GM12878 (cell line): ENCODE results near the gene PRRT1. TPM values are rescaled to one million over a fixed set of nuclear protein-coding genes. Genes with fewer than 3 reads are reported as not detected.

Source experiments
- ATAC-seq: fragments of 200-7000 bp; cut with Tn5 transposase; 3 replicates; pipeline ENCODE4 v1.9.1; 2020; ENCODE audit warnings: mild to moderate bottlenecking, moderate library complexity
- Bru-seq: library from RNA; stranded (reverse); fragments of 400-500 nt; gene quantifications from one replicate; lab custom pipeline; 2021; lab: Mats Ljungman, UMichigan
- BruChase-seq, 2 experiments: library from RNA; stranded (reverse); fragments of 400-500 nt; gene quantifications; one replicate each; lab custom pipeline; 2021; lab: Mats Ljungman, UMichigan
- BruUV-seq: library from RNA; stranded (reverse); fragments of 400-500 nt; replicated peaks from 2 replicates; lab custom pipeline; 2021; lab: Mats Ljungman, UMichigan
- CTCF ChIA-PET: fragments of 300-600 bp; sonication (Branson Sonifier 250); formaldehyde crosslinking; extraction: SDS; loops from one replicate; lab custom pipeline; 2021; ENCODE audit warnings: inconsistent platforms; lab: Yijun Ruan, JAX
- POLR2A ChIA-PET: fragments of 350-600 bp; formaldehyde crosslinking; extraction: SDS; loops from one replicate; lab custom pipeline; 2021; ENCODE audit warnings: inconsistent platforms; lab: Charles Lee
- RAD21 ChIA-PET: fragments of 300-600 bp; sonication (Branson Sonifier 250); formaldehyde crosslinking; loops from one replicate; lab custom pipeline; 2023; ENCODE audit warnings: antibody characterized with exemption; ENCODE audit not compliant: unreplicated experiment; lab: Charles Lee
- SMC1A ChIA-PET: fragments of 300-600 bp; sonication (Branson Sonifier 250); formaldehyde crosslinking; loops from one replicate; lab custom pipeline; 2023; ENCODE audit not compliant: unreplicated experiment, uncharacterized antibody; lab: Charles Lee
- DNase-seq: peaks from one replicate; pipeline ENCODE4 v3.0.0-alpha.2; 2011; ENCODE audit warnings: low read depth, low spot score
- FAIRE-seq: peaks from 3 replicates; lab custom pipeline; 2011; peaks lifted over from hg19 to GRCh38; lab: Jason Lieb, UNC
- H2AFZ ChIP-seq: 2 replicates; pipeline ENCODE4 v1.6.0; 2011; ENCODE audit warnings: low read depth, low read length, control low read depth; ENCODE audit not compliant: control insufficient read depth
- H3K27ac ChIP-seq: 2 replicates; pipeline ENCODE4 v1.5.1; 2011; ENCODE audit warnings: control low read depth; ENCODE audit not compliant: control insufficient read depth, insufficient read depth
- H3K27me3 ChIP-seq, 2 experiments: replicated peaks in 1 of 2; 2 replicates each; pipeline versions ENCODE4 v1.6.0 to v1.6.1; 2011; ENCODE audit warnings: low read length in 1 of 2; ENCODE audit not compliant: control insufficient read depth in 2 of 2, insufficient read depth in 2 of 2
- H3K36me3 ChIP-seq, 2 experiments: 2 replicates each; pipeline ENCODE4 v1.5.1; 2011; ENCODE audit warnings: low read length in 1 of 2; ENCODE audit not compliant: control insufficient read depth in 2 of 2, insufficient read depth in 2 of 2
- H3K4me1 ChIP-seq: 2 replicates; pipeline ENCODE4 v1.6.1; 2011; ENCODE audit warnings: mild to moderate bottlenecking, low read length, moderate library complexity, mixed read lengths; ENCODE audit not compliant: control insufficient read depth, insufficient read depth
- H3K4me2 ChIP-seq: 2 replicates; pipeline ENCODE4 v1.6.0; 2011; ENCODE audit warnings: control low read depth; ENCODE audit not compliant: control insufficient read depth, insufficient read depth
- H3K4me3 ChIP-seq: fragments of 200-600 bp; sonication (generic); 2 replicates; pipeline ENCODE4 v1.5.1; 2016
- H3K79me2 ChIP-seq: 2 replicates; pipeline ENCODE4 v1.6.0; 2011; ENCODE audit warnings: low read length; ENCODE audit not compliant: control insufficient read depth, insufficient read depth
- H3K9ac ChIP-seq: 2 replicates; pipeline ENCODE4 v1.8.0; 2011; ENCODE audit warnings: low read length, control low read depth, mixed read lengths; ENCODE audit not compliant: control insufficient read depth, insufficient read depth
- H3K9me3 ChIP-seq: replicated peaks from 3 replicates; pipeline ENCODE4 v1.5.1; 2011; ENCODE audit warnings: mild to moderate bottlenecking, low read length; ENCODE audit not compliant: control insufficient read depth, insufficient read depth
- H4K20me1 ChIP-seq: 2 replicates; pipeline ENCODE4 v1.6.0; 2011; ENCODE audit not compliant: control insufficient read depth, insufficient read depth
- HDAC2 ChIP-seq: fragments of 200-600 bp; sonication (generic); IDR thresholded peaks from 2 replicates; pipeline ENCODE4 v1.6.1; 2017
- MEF2A ChIP-seq: IDR thresholded peaks from 2 replicates; pipeline ENCODE4 v1.6.1; 2011; ENCODE audit warnings: low read depth, mild to moderate bottlenecking, low read length, moderate library complexity; ENCODE audit not compliant: insufficient read depth
- WRNIP1 ChIP-seq: IDR thresholded peaks from 2 replicates; pipeline ENCODE4 v1.6.1; 2011; ENCODE audit warnings: low read depth, low read length, improper control_type of control experiment, borderline replicate concordance
- WGBS: methylation state at CpG from one replicate; pipeline ENCODE4 v1.1.6; 2016; ENCODE audit warnings: low lambda C conversion rate; ENCODE audit not compliant: insufficient replicate concordance, insufficient coverage; ENCODE audit errors: missing lambda C conversion rate; 5-methylcytosine and 5-hydroxymethylcytosine counted together
- in situ Hi-C: fragments of 300-500 bp; cut with MboI; formaldehyde crosslinking; loops from 9 replicates; pipeline ENCODE4 v1.14.3; 2018; ENCODE audit warnings: mixed read lengths
- intact Hi-C: fragments of 100-400 bp; cut with micrococcal nuclease; formaldehyde crosslinking; loops from one replicate; pipeline ENCODE4 v1.14.2; 2022; ENCODE audit not compliant: unreplicated experiment
- long read RNA-seq, 2 experiments: library from polyadenylated mRNA; unstranded; transcript quantifications; one replicate each; pipeline ENCODE4 v2.0.0, GENCODE V29; 2019 to 2020
- polyA minus RNA-seq, 3 experiments: library from RNA; depleted of rRNA, polyadenylated mRNA; stranded (reverse); fragments of >200 nt; gene quantifications; 2 replicates each; pipeline ENCODE4 v1.2.3, GENCODE V29; 2011
- polyA plus RNA-seq, 11 experiments: library from polyadenylated mRNA; depleted of rRNA in 4 of 11; unstranded in 6 of 11; stranded (reverse) in 5 of 11; fragments of >200 nt; fragmentation: Nextera tagmentation in 4 of 11; fragmentation: Illumina TruSeq in 1 of 11; extraction: Ambion mirVana in 4 of 11; extraction: Trizol in 1 of 11; gene quantifications; 1 replicate in 1 of 11; 2 replicates in 10 of 11; pipeline versions ENCODE4 v1.2.1 to v1.2.3, GENCODE V29; 2011 to 2016; ENCODE audit warnings: inconsistent platforms in 2 of 11, missing spikeins in 2 of 11, low read depth in 1 of 11
- total RNA-seq, 4 experiments: library from RNA; depleted of rRNA in 3 of 4; stranded (reverse); fragments of >200 nt in 3 of 4; fragmentation: Illumina TruSeq in 1 of 4; extraction: Trizol in 1 of 4; gene quantifications; 2 replicates each; pipeline versions ENCODE4 v1.2.1 to v1.2.3, GENCODE V29; 2013 to 2021
- TF ChIP-seq, protein P1 (sequence below): fragments of 450-650 bp; IDR thresholded peaks from 2 replicates; pipeline ENCODE4 v1.6.1; 2017; ENCODE audit warnings: mild to moderate bottlenecking, moderate library complexity

The PRRT1 gene
- 0.17 TPM in 1 of 2 replicates, not detected in the other for total RNA-seq (2013; cell fraction: nucleolus; rRNA removed)
- 0.11 TPM in 1 of 2 replicates, not detected in the other for total RNA-seq (2014; rRNA removed)
- total RNA-seq (2014; rRNA removed; fragmentation: Illumina TruSeq; extraction: Trizol): not detected in 2 replicates
- total RNA-seq (2021): 0.15 TPM in 1 of 2 replicates, not detected in the other
- not detected for polyA plus RNA-seq (2011; ENCODE audit: low read depth)
- polyA plus RNA-seq (2011; rRNA removed): 0.04 and 0.08 TPM in 2 replicates
- polyA plus RNA-seq (2011; cell fraction: cytosol; rRNA removed): 0.17 and 0.18 TPM in 2 replicates
- polyA plus RNA-seq (2011; cell fraction: nucleus; rRNA removed): 1.1 TPM in 2 replicates
- polyA plus RNA-seq (2012): 0.18 and 0.26 TPM in 2 replicates
- 0.04 TPM in 1 of 2 replicates, not detected in the other for polyA plus RNA-seq (2014; fragmentation: Illumina TruSeq; extraction: Trizol)
- not detected for polyA plus RNA-seq (2014; fragmentation: Nextera tagmentation; extraction: Ambion mirVana)
- 0.13 TPM in 1 of 2 replicates, not detected in the other for polyA plus RNA-seq (2014; rRNA removed)
- not detected for polyA plus RNA-seq (2016; fragmentation: Nextera tagmentation; extraction: Ambion mirVana)
- 0.21 TPM in 1 of 2 replicates, not detected in the other for polyA minus RNA-seq (2011; rRNA and poly(A)+ RNA removed)
- not detected in 2 replicates for polyA minus RNA-seq (2011; cell fraction: cytosol; rRNA and poly(A)+ RNA removed)
- polyA minus RNA-seq (2011; cell fraction: nucleus; rRNA and poly(A)+ RNA removed): 0.24 TPM in 1 of 2 replicates, not detected in the other
- percentile 14 among the genes with signal in this experiment for Bru-seq, nascent RNA
- not detected for BruChase-seq, experiment 1, labeled RNA remaining after a 6-hour chase
- BruChase-seq, experiment 2, labeled RNA remaining after a 2-hour chase: not detected
- long read RNA-seq, experiment 1: 0 reads
- long read RNA-seq, experiment 2: 0 reads

DNA sequence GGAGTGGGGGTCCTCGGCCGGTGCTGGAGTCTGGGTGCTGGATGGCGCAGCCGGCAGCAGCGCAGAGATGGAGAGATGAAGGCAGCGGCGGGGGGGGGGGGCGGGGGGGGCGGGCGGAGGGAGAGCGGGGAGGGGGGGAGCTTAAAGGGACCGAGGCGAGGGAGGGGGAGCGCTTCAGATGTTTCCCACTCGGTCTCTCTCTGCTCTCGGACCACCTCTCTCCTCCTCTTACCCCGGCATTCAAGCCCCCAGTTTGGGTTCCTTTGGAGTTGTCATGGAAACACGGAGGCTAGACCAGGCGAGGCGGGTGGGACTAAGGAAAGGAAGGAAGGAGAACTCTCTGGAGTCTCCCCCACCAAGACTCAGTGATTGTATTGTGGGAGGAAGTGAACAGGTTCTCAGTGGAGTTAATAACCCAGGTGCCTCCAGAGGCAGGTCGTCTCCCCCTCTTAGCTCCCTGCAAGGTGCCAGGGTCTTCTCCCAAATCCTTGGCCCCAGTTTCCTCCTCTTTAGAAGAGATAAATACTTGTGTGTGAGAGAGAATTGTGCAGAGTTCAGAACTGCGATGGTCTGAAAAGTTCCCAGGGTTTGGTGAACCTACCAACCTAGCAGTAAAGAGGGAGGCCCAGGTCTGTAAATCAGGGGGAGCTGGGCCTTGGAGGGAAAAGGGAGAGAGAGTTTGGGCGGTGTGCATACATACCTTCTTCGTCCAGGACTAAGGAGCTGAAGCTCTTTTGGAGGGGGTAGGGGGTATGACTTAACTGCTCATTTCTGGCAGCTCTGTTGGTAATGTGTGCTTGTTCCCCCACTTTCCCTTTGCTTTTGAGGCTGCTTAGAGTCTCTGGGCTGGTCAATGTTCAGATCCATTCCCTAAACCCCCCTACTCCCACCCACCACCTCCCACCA lies at the start of gene PRRT1:
Gene PRRT1 (minus strand): TSS at position 77 of the 906 bp plus-strand sequence. CDS start 112 bp downstream, outside the sequence.
- BruUV-seq: no TSS peak
- H2AFZ ChIP-seq: no peak within 1 kb of the TSS
- WGBS: 20% methylated on average over 12 of the region's 24 CpGs
- ChIA-PET SMC1A (no interaction called here), CTCF (interaction anchor here (1.5 kb wide), 1 partner anchor 33 kb away, joined by 4 read pairs; no protein-coding TSS in a partner anchor), RAD21 (interaction anchor here (1.2 kb wide), 1 partner anchor 38 kb away, joined by 3 read pairs; the partner anchor contains the start of gene PBX2), POLR2A (interaction anchor here (0.6 to 1.1 kb wide), 3 partner anchors 21 to 1331 kb away, joined by 4 to 8 read pairs (median 8); partner anchors contain the start of gene ATF6B)
- no peak for DNase-seq
- TF ChIP-seq, protein P1, sequence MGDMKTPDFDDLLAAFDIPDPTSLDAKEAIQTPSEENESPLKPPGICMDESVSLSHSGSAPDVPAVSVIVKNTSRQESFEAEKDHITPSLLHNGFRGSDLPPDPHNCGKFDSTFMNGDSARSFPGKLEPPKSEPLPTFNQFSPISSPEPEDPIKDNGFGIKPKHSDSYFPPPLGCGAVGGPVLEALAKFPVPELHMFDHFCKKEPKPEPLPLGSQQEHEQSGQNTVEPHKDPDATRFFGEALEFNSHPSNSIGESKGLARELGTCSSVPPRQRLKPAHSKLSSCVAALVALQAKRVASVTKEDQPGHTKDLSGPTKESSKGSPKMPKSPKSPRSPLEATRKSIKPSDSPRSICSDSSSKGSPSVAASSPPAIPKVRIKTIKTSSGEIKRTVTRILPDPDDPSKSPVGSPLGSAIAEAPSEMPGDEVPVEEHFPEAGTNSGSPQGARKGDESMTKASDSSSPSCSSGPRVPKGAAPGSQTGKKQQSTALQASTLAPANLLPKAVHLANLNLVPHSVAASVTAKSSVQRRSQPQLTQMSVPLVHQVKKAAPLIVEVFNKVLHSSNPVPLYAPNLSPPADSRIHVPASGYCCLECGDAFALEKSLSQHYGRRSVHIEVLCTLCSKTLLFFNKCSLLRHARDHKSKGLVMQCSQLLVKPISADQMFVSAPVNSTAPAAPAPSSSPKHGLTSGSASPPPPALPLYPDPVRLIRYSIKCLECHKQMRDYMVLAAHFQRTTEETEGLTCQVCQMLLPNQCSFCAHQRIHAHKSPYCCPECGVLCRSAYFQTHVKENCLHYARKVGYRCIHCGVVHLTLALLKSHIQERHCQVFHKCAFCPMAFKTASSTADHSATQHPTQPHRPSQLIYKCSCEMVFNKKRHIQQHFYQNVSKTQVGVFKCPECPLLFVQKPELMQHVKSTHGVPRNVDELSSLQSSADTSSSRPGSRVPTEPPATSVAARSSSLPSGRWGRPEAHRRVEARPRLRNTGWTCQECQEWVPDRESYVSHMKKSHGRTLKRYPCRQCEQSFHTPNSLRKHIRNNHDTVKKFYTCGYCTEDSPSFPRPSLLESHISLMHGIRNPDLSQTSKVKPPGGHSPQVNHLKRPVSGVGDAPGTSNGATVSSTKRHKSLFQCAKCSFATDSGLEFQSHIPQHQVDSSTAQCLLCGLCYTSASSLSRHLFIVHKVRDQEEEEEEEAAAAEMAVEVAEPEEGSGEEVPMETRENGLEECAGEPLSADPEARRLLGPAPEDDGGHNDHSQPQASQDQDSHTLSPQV: no peak
- TF ChIP-seq MEF2A (no peak), WRNIP1 (no peak), HDAC2 (no peak)
- no peaks in the 10 kb centered on the region for H4K20me1 ChIP-seq
- no peak within 1 kb of the TSS for H3K4me2 ChIP-seq
- H3K4me1 ChIP-seq: peaks cover 3% of the 10 kb centered on the region; the same call in 1 of the 2 replicates
- FAIRE-seq: no peak
- H3K4me3 ChIP-seq: no peak within 1 kb of the TSS
- H3K79me2 ChIP-seq: no peaks in the 10 kb centered on the region
- H3K36me3 ChIP-seq: no peaks in the 10 kb centered on the region; a peak in 1 of 4 replicates
- no peaks in the 10 kb centered on the region; the same call in 2 of the 3 replicates for H3K9me3 ChIP-seq
- no peak within 1 kb of the TSS for H3K9ac ChIP-seq
- no peak for ATAC-seq
- no peak within 1 kb of the TSS for H3K27ac ChIP-seq
- intact Hi-C loops (loop anchor here (10.0 kb wide), 1 partner anchor 107 kb away; no protein-coding TSS in a partner anchor), in situ Hi-C loops (no loop called here)
- peaks cover 8 to 9% of the 10 kb centered on the region in 2 experiments for H3K27me3 ChIP-seq
